ENCODE data around the gene COPS7B.

DNA sequence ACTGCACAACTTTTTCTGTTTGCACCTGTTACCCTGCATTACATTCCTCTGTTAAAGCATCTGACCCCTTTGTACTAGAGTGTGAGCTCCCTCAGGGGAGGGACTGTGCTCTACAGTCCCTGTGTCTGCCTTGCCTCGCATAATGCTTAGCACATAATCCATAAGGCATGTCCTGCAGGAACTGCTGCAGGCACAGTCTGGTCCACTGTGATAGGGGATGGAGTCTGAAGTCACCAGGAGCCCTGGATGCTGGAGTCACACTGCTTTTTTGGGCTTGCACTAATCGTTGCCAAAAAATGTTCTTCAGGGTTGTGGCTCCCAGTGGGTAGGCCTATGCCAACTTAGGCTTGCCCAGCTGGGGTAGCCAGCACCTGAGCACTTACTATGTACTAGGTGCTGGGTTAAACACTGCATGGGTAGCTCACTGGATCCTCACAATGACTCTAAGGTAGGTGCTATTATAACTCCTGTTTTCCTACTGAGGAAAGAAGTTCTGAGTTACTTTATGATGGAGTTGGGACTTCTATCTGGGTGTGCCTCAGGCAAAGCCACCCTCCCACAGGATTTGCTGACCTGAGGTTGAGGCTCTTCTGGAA lies 33.3 kb downstream of the COPS7B start:
- TF ChIP-seq, protein P1, sequence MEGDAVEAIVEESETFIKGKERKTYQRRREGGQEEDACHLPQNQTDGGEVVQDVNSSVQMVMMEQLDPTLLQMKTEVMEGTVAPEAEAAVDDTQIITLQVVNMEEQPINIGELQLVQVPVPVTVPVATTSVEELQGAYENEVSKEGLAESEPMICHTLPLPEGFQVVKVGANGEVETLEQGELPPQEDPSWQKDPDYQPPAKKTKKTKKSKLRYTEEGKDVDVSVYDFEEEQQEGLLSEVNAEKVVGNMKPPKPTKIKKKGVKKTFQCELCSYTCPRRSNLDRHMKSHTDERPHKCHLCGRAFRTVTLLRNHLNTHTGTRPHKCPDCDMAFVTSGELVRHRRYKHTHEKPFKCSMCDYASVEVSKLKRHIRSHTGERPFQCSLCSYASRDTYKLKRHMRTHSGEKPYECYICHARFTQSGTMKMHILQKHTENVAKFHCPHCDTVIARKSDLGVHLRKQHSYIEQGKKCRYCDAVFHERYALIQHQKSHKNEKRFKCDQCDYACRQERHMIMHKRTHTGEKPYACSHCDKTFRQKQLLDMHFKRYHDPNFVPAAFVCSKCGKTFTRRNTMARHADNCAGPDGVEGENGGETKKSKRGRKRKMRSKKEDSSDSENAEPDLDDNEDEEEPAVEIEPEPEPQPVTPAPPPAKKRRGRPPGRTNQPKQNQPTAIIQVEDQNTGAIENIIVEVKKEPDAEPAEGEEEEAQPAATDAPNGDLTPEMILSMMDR (IDR thresholded peaks at IDR 0.05; ENCODE audit: low read depth, low read length): no peak
- no peak for TF ChIP-seq EZH2phosphoT487 (IDR thresholded peaks at IDR 0.05; ENCODE audit: low read depth)

All from OCI-LY3 (cell line).